ENCODE data around the gene USH2A.

The USH2A gene

GRCh38 chr1:216051071-216051470, 372.2 kb downstream of the USH2A start:
- TF ChIP-seq CTCF (IDR thresholded peaks at IDR 0.05): no peak
- no peak overlapping the region for H3K4me3 ChIP-seq

GRCh38 chr1:216049741-216050430, 373.4 kb downstream of the USH2A start:
- TF ChIP-seq CTCF (IDR thresholded peaks at IDR 0.05): no peak
- no peak for DNase-seq (ENCODE audit: low spot score)
- H3K4me3 ChIP-seq: no peak overlapping the region
- H3K27ac ChIP-seq: no peak overlapping the region

More at GRCh38 chr1:216051071-216051470, 372.2 kb downstream of the USH2A start:
- DNase-seq (ENCODE audit: low spot score): no peak
- no peak overlapping the region for H3K27ac ChIP-seq

- Histone ChIP-seq H3K27ac (no peak overlapping the region), H3K4me3 (no peak overlapping the region)
- TF ChIP-seq CTCF (IDR thresholded peaks at IDR 0.05): no peak
- no peak for DNase-seq (ENCODE audit: low spot score)
Measured at GRCh38 chr1:216047811-216048572, 375.3 kb downstream of the USH2A start.

- H3K27ac ChIP-seq: no peak overlapping the region
- TF ChIP-seq CTCF (IDR thresholded peaks at IDR 0.05): no peak
- no peak overlapping the region for H3K4me3 ChIP-seq
- no peak for DNase-seq (ENCODE audit: low spot score)
Measured at GRCh38 chr1:216046336-216046735, 376.9 kb downstream of the USH2A start.

- H3K27ac ChIP-seq: no peak overlapping the region
- DNase-seq (ENCODE audit: low spot score): no peak
- no peak overlapping the region for H3K4me3 ChIP-seq
- no peak for TF ChIP-seq CTCF (IDR thresholded peaks at IDR 0.05)
Measured at GRCh38 chr1:216045400-216045799, 377.8 kb downstream of the USH2A start.

GRCh38 chr1:216044538-216044937, 378.7 kb downstream of the USH2A start:
- Histone ChIP-seq H3K4me3 (no peak overlapping the region), H3K27ac (no peak overlapping the region)
- TF ChIP-seq CTCF (IDR thresholded peaks at IDR 0.05): no peak
- DNase-seq (ENCODE audit: low spot score): no peak

- Histone ChIP-seq H3K27ac (no peak overlapping the region), H3K4me3 (no peak overlapping the region)
- TF ChIP-seq CTCF (IDR thresholded peaks at IDR 0.05): no peak
- DNase-seq (ENCODE audit: low spot score): no peak
Measured at GRCh38 chr1:216034506-216034905, 388.7 kb downstream of the USH2A start.

All from coronary artery (tissue), 2 donors.